DOHH2 (cell line): Measurements from ENCODE around the gene RAD51B.
A peak's percentile ranks its signal among the peaks of the same experiment; 100 is the strongest.

Source experiments
- H3F3A ChIP-seq: fragments of 200-600 bp; sonication (generic), shearing (Covaris generic); 2 replicates; pipeline ENCODE4 v1.6.0; 2016; ENCODE audit warnings: antibody characterized with exemption, mild to moderate bottlenecking; ENCODE audit not compliant: control insufficient read depth, insufficient read depth
- H3K27ac ChIP-seq: fragments of 200-600 bp; sonication (generic); 2 replicates; pipeline ENCODE4 v1.5.1; 2014; ENCODE audit warnings: low read depth, mild to moderate bottlenecking, low read length, moderate library complexity
- H3K27me3 ChIP-seq: fragments of 200-600 bp; sonication (generic); 2 replicates; pipeline ENCODE4 v1.6.1; 2014; ENCODE audit warnings: mild to moderate bottlenecking, low read length, mixed read lengths; ENCODE audit not compliant: control insufficient read depth
- H3K36me3 ChIP-seq: fragments of 200-600 bp; sonication (generic); 2 replicates; pipeline ENCODE4 v1.6.1; 2014; ENCODE audit warnings: mild to moderate bottlenecking, low read length, moderate library complexity, mixed read lengths; ENCODE audit not compliant: control insufficient read depth
- H3K4me1 ChIP-seq: fragments of 200-600 bp; sonication (generic); 2 replicates; pipeline ENCODE4 v1.6.1; 2014; ENCODE audit warnings: mild to moderate bottlenecking, low read length, mixed read lengths; ENCODE audit not compliant: control insufficient read depth
- H3K4me2 ChIP-seq: fragments of 200-600 bp; sonication (generic); 2 replicates; pipeline ENCODE4 v1.6.0; 2014; ENCODE audit warnings: mild to moderate bottlenecking, low read length, moderate library complexity
- H3K4me3 ChIP-seq: fragments of 200-600 bp; sonication (generic); 2 replicates; pipeline ENCODE4 v1.5.1; 2014; ENCODE audit warnings: mild to moderate bottlenecking, low read length, mixed read lengths
- H3K79me2 ChIP-seq: fragments of 200-600 bp; sonication (generic); 2 replicates; pipeline ENCODE4 v1.6.1; 2014; ENCODE audit warnings: mild to moderate bottlenecking, low read length, mixed read lengths; ENCODE audit not compliant: control insufficient read depth
- H3K9me2 ChIP-seq: fragments of 200-600 bp; sonication (generic); replicated peaks from 2 replicates; pipeline ENCODE4 v1.6.1; 2014; ENCODE audit warnings: mild to moderate bottlenecking, low read length, mixed read lengths; ENCODE audit not compliant: control insufficient read depth
- H3K9me3 ChIP-seq: fragments of 200-600 bp; sonication (generic); 2 replicates; pipeline ENCODE4 v1.6.1; 2014; ENCODE audit warnings: antibody characterized with exemption, low read length, mixed read lengths; ENCODE audit not compliant: control insufficient read depth, insufficient read depth
- H4K20me1 ChIP-seq: fragments of 200-600 bp; sonication (generic); 2 replicates; pipeline ENCODE4 v1.6.0; 2014; ENCODE audit warnings: low read depth, mild to moderate bottlenecking, antibody characterized with exemption, low read length, moderate library complexity; ENCODE audit not compliant: control insufficient read depth, insufficient read depth
- CTCF ChIP-seq: fragments of 200-600 bp; sonication (generic); IDR thresholded peaks from one replicate; pipeline ENCODE4 v1.5.1; 2014; ENCODE audit warnings: antibody characterized with exemption, mild to moderate bottlenecking, low read depth, low read length; ENCODE audit not compliant: poor library complexity, severe bottlenecking
- EZH2phosphoT487 ChIP-seq: fragments of 200-600 bp; sonication (generic); IDR thresholded peaks from 2 replicates; pipeline ENCODE4 v1.6.1; 2017; ENCODE audit warnings: borderline replicate concordance, mild to moderate bottlenecking, antibody characterized with exemption, low read length, moderate library complexity, mixed read lengths

The RAD51B gene

GRCh38 chr14:67955261-67955660 is 135.7 kb downstream of the RAD51B start:
- Histone ChIP-seq H3F3A (no peaks in the 10 kb centered on the region), H3K27me3 (no peaks in the 10 kb centered on the region), H3K9me3 (no peaks in the 10 kb centered on the region), H3K27ac (no peak overlapping the region), H3K36me3 (0 out of 2 replicates have a peak, but pooled peaks cover 3% of the 10 kb centered on the region), H4K20me1 (no peaks in the 10 kb centered on the region), H3K4me3 (no peak overlapping the region), H3K9me2 (no peaks in the 10 kb centered on the region), H3K4me1 (peaks cover 4% of the 10 kb centered on the region), H3K4me2 (no peak overlapping the region), H3K79me2 (no peaks in the 10 kb centered on the region)
- TF ChIP-seq EZH2phosphoT487 (no peak), CTCF (no peak)

GRCh38 chr14:67957946-67958345 is 138.4 kb downstream of the RAD51B start:
- Histone ChIP-seq H3K9me3 (no peaks in the 10 kb centered on the region), H3K27ac (no peak overlapping the region), H3K4me2 (no peak overlapping the region), H3K27me3 (no peaks in the 10 kb centered on the region), H4K20me1 (no peaks in the 10 kb centered on the region), H3F3A (no peaks in the 10 kb centered on the region), H3K79me2 (no peaks in the 10 kb centered on the region), H3K4me3 (no peak overlapping the region), H3K4me1 (peaks cover 27% of the 10 kb centered on the region), H3K36me3 (0 out of 2 replicates have a peak, but pooled peaks cover 3% of the 10 kb centered on the region), H3K9me2 (no peaks in the 10 kb centered on the region)
- TF ChIP-seq EZH2phosphoT487 (no peak), CTCF (no peak)

DNA sequence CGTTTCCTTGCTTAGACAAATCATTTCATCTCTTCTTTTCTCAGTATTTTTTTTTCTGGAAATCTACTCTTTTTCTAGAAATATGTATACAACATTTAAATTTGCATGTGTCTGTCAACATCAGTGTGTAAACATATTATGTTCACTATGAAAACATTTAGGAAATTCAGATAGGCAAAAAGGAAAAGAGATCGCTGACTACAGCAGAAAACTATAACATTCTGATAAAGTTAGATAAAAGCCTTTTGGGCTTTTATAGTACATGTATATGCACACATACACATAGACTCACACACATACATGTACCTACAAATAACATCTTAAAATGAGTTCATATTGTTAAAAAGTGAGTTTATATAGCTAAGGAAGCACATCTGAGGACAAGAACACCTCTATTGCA is 142.1 kb downstream of the RAD51B start:
- no peaks in the 10 kb centered on the region for H3F3A ChIP-seq
- peak overlapping the region; percentile 23 for H3K4me3 ChIP-seq
- H3K79me2 ChIP-seq: no peaks in the 10 kb centered on the region
- peaks cover 27% of the 10 kb centered on the region for H3K4me1 ChIP-seq
- peak overlapping the region; percentile 20; the same call in 1 of the 2 replicates for H3K27ac ChIP-seq
- no peaks in the 10 kb centered on the region for H4K20me1 ChIP-seq
- H3K9me3 ChIP-seq: no peaks in the 10 kb centered on the region
- no peaks in the 10 kb centered on the region for H3K9me2 ChIP-seq
- H3K4me2 ChIP-seq: peak overlapping the region; percentile 55
- 0 out of 2 replicates have a peak, but pooled peaks cover 3% of the 10 kb centered on the region for H3K36me3 ChIP-seq
- no peaks in the 10 kb centered on the region for H3K27me3 ChIP-seq
- TF ChIP-seq CTCF (no peak), EZH2phosphoT487 (no peak)

- peak overlapping the region; percentile 55 for H3K4me2 ChIP-seq
- H3K4me1 ChIP-seq: peaks cover 27% of the 10 kb centered on the region
- H4K20me1 ChIP-seq: no peaks in the 10 kb centered on the region
- H3F3A ChIP-seq: no peaks in the 10 kb centered on the region
- TF ChIP-seq CTCF (no peak), EZH2phosphoT487 (no peak)
- peak overlapping the region; percentile 23 for H3K4me3 ChIP-seq
- H3K36me3 ChIP-seq: peaks cover 3% of the 10 kb centered on the region; the same call in 1 of the 2 replicates
- no peaks in the 10 kb centered on the region for H3K27me3 ChIP-seq
- peak overlapping the region; percentile 20; the same call in 1 of the 2 replicates for H3K27ac ChIP-seq
- H3K79me2 ChIP-seq: no peaks in the 10 kb centered on the region
- H3K9me3 ChIP-seq: no peaks in the 10 kb centered on the region
- no peaks in the 10 kb centered on the region for H3K9me2 ChIP-seq
These were observed 142.7 kb downstream of the RAD51B start for GRCh38 chr14:67962215-67962644.
